Measurements from ENCODE around the gene RPS10. TPM values are rescaled to one million over a fixed set of nuclear protein-coding genes. Genes with fewer than 3 reads are reported as not detected.
"Not testable (repeated sequence)": the region's sequence is repeated elsewhere in the genome, so short reads cannot be mapped to it uniquely, and the experiment has no call there.

The RPS10 gene
- total RNA-seq, 6 experiments from 2014 or later = 355 to 727 (median 398) TPM

- ATAC-seq = no peak
- no peaks in the 10 kb centered on the region for H3K27me3 ChIP-seq
- intact Hi-C loops (cut with DNase I) = no loop called here
- no peak overlapping the region for H3K4me3 ChIP-seq
- H3K27ac ChIP-seq = peak overlapping the region in 1 of 3 donors; percentile 14
- DNase-seq = no peak
- no peaks in the 10 kb centered on the region for H3K9me3 ChIP-seq
- peaks cover 0 to 32% (median 11%) of the 10 kb centered on the region in 4 donors for H3K4me1 ChIP-seq
- WGBS (ENCODE audit: insufficient coverage, low coverage, low lambda C conversion rate, missing lambda C conversion rate) = 82% methylated on average over 3 of the region's 3 CpGs
- no peaks in the 10 kb centered on the region for H3K36me3 ChIP-seq
- TF ChIP-seq, protein P1, sequence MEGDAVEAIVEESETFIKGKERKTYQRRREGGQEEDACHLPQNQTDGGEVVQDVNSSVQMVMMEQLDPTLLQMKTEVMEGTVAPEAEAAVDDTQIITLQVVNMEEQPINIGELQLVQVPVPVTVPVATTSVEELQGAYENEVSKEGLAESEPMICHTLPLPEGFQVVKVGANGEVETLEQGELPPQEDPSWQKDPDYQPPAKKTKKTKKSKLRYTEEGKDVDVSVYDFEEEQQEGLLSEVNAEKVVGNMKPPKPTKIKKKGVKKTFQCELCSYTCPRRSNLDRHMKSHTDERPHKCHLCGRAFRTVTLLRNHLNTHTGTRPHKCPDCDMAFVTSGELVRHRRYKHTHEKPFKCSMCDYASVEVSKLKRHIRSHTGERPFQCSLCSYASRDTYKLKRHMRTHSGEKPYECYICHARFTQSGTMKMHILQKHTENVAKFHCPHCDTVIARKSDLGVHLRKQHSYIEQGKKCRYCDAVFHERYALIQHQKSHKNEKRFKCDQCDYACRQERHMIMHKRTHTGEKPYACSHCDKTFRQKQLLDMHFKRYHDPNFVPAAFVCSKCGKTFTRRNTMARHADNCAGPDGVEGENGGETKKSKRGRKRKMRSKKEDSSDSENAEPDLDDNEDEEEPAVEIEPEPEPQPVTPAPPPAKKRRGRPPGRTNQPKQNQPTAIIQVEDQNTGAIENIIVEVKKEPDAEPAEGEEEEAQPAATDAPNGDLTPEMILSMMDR (IDR thresholded peaks at IDR 0.05) = no peak
- no peak for TF ChIP-seq POLR2A (IDR thresholded peaks at IDR 0.05)
Observed at GRCh38 chr6:34383161-34383631, 42.7 kb downstream of the RPS10 start.

GRCh38 chr6:34381081-34381480 lies 44.8 kb downstream of the RPS10 start:
- no peaks in the 10 kb centered on the region for H3K27me3 ChIP-seq
- H3K27ac ChIP-seq = no peak overlapping the region
- WGBS (ENCODE audit: insufficient coverage, low coverage, low lambda C conversion rate, missing lambda C conversion rate) = 88% methylated on average over 4 of the region's 5 CpGs
- H3K36me3 ChIP-seq = no peaks in the 10 kb centered on the region
- TF ChIP-seq POLR2A (IDR thresholded peaks at IDR 0.05) = no peak
- TF ChIP-seq, protein P1 (IDR thresholded peaks at IDR 0.05) = no peak
- ATAC-seq = no peak
- H3K4me3 ChIP-seq = no peak overlapping the region
- DNase-seq = no peak
- no peaks in the 10 kb centered on the region for H3K9me3 ChIP-seq
- peaks cover 0 to 19% (median 5%) of the 10 kb centered on the region in 4 donors for H3K4me1 ChIP-seq
- intact Hi-C loops (cut with DNase I) = no loop called here

DNA sequence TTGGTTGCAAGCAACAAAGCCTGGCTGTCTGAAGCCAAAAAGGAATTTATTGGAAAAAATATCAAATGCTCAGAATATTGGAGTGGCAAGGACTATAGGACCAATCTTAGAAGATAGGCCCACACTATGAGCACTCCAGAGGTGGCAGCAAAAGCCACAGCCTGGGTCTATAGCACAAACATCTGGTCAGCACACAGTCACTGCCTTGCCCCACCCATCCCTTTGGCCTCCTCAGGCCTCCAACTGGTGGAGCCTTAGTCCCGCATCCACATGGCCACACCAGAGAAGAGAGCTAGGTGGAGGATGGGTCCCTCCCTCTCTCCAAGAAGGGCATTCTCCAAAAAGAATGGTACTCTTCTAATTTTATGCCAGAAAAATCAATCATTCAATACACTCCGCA lies 47.4 kb downstream of the RPS10 start:
- no peaks in the 10 kb centered on the region for H3K36me3 ChIP-seq
- TF ChIP-seq, protein P1 (IDR thresholded peaks at IDR 0.05) = no peak
- no peak for TF ChIP-seq POLR2A (IDR thresholded peaks at IDR 0.05)
- H3K4me3 ChIP-seq = no peak overlapping the region
- H3K27me3 ChIP-seq = no peaks in the 10 kb centered on the region
- DNase-seq = no peak
- 100% methylated on average over 2 of the region's 2 CpGs for WGBS (ENCODE audit: insufficient coverage, low coverage, low lambda C conversion rate, missing lambda C conversion rate)
- intact Hi-C loops (cut with DNase I) = no loop called here
- H3K27ac ChIP-seq = no peak overlapping the region
- H3K4me1 ChIP-seq = peaks cover 0 to 6% (median 0%) of the 10 kb centered on the region in 4 donors
- no peaks in the 10 kb centered on the region for H3K9me3 ChIP-seq
- ATAC-seq = no peak

DNA sequence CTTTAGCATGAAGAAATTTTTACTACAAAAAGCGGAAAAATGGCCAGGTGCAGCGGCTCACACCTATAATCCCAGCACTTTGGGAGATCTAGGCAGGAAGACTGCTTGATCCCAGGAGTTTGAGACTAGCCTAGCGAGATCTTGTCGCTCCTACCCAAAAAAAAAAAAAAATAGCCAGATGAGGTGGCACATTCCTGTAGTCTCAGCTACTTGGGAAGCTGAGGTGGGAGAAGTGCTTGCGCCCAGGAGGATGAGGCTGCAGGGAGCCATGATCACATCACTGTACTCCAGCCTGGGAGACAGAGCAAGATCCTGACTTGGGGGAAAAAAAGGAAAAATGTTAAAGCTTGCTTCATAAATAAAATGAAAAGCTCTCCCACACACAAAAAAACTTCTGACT lies 47.9 kb downstream of the RPS10 start:
- no peak for DNase-seq
- TF ChIP-seq, protein P1 (IDR thresholded peaks at IDR 0.05) = no peak
- TF ChIP-seq POLR2A (IDR thresholded peaks at IDR 0.05) = no peak
- intact Hi-C loops (cut with DNase I) = no loop called here
- Histone ChIP-seq H3K4me3 (no peak overlapping the region), H3K36me3 (no peaks in the 10 kb centered on the region), H3K27me3 (no peaks in the 10 kb centered on the region), H3K4me1 (peaks cover 0 to 6% (median 0%) of the 10 kb centered on the region in 4 donors), H3K27ac (no peak overlapping the region), H3K9me3 (no peaks in the 10 kb centered on the region)
- 97% methylated on average over 5 of the region's 5 CpGs for WGBS (ENCODE audit: insufficient coverage, low coverage, low lambda C conversion rate, missing lambda C conversion rate)
- ATAC-seq = no peak

GRCh38 chr6:34377571-34377970 lies 48.3 kb downstream of the RPS10 start:
- ATAC-seq; H3K27me3 ChIP-seq; H3K27ac ChIP-seq; H3K4me3 ChIP-seq; DNase-seq; H3K4me1 ChIP-seq; intact Hi-C loops (cut with DNase I); H3K9me3 ChIP-seq; H3K36me3 ChIP-seq: not testable (repeated sequence)
- WGBS (ENCODE audit: insufficient coverage, low coverage, low lambda C conversion rate, missing lambda C conversion rate) = 83% methylated on average over 5 of the region's 5 CpGs
